SK-N-MC (cell line): ENCODE data around the gene MAPT.

Source experiments
- EZH2 ChIP-seq: fragments of 200-600 bp; sonication (generic); IDR thresholded peaks from one replicate; pipeline ENCODE4 v1.6.1; 2017; ENCODE audit warnings: antibody characterized with exemption
- FOXP2 ChIP-seq: optimal IDR thresholded peaks from 2 replicates; pipeline ENCODE3; 2011; ENCODE audit warnings: mild to moderate bottlenecking, moderate library complexity; ENCODE audit not compliant: insufficient read depth; ENCODE audit errors: extremely low read length, control extremely low read depth
- POLR2AphosphoS5 ChIP-seq: IDR thresholded peaks from 2 replicates; pipeline ENCODE4 v1.6.1; 2012; ENCODE audit warnings: mild to moderate bottlenecking, low read depth, low read length, borderline replicate concordance

DNA sequence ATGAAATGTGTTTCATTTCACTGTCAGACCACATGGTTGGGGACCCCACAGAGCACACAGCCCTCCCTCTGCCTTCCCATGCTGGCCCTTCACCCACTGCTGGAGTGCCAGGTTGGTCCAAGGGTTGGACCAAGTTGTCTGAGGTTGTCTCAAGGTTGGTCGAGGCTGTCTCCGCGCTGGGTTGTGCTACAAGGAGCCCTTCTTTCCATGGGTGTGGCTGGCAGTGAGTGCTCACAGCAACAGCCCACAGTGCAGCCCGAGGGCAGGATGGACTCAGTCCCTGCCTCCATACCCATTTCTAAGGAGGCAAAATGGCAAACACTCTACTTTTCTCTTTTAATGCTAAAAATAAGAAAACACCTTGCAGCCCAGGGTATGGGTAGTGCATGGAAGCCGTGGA, 68.9 kb downstream of the MAPT start:
- TF ChIP-seq EZH2 (no peak), POLR2AphosphoS5 (no peak), FOXP2 (no peak)
